Measurements from ENCODE around the gene ZBTB20. TPM values are rescaled to one million over a fixed set of nuclear protein-coding genes. Genes with fewer than 3 reads are reported as not detected.

The ZBTB20 gene
- total and polyA plus RNA-seq, 2 of the 4 experiments (the other 2 are of a cell fraction), result 0.75 to 14.7 TPM

GRCh38 chr3:114632757-114633424, 514.2 kb downstream of the ZBTB20 start:
- dilution Hi-C loops (cut with HindIII; ENCODE audit: low sequenced_read_pairs, unreplicated experiment), result no loop called here
- no peak overlapping the region for H3K4me3 ChIP-seq (ENCODE audit: insufficient read depth, low read depth, low read length)
- H3K14ac ChIP-seq (replicated peaks; ENCODE audit: low read depth, low read length), result no peak overlapping the region
- H3K9ac ChIP-seq (ENCODE audit: low read depth, low read length), result no peak overlapping the region
- H3K27ac ChIP-seq (ENCODE audit: insufficient read depth, low read length), result no peak overlapping the region
- WGBS, 2 experiments (ENCODE audit: extremely low coverage in 2 of 2, insufficient read length in 1 of 2), result no CpG with 5 or more reads among the region's 1 CpG
- no peaks in the 10 kb centered on the region for H3K9me1 ChIP-seq (ENCODE audit: insufficient read depth, low read length)
- no peak overlapping the region for H2BK15ac ChIP-seq (ENCODE audit: low read depth, low read length)
- no peak overlapping the region for H2BK20ac ChIP-seq (ENCODE audit: low read depth, low read length)
- no peak overlapping the region for H2BK5ac ChIP-seq (ENCODE audit: low read depth, low read length, poor library complexity, severe bottlenecking)
- no peak overlapping the region for H3K56ac ChIP-seq (ENCODE audit: extremely low read depth, insufficient read depth, low read length)
- no peak overlapping the region for H4K8ac ChIP-seq (ENCODE audit: low read depth in 2 of 2, low read length in 2 of 2)
- intact Hi-C loops (cut with micrococcal nuclease), result no loop called here
- H3K79me1 ChIP-seq (ENCODE audit: low read depth in 1 of 2, low read length in 2 of 2), result no peaks in the 10 kb centered on the region
- ChIA-PET CTCF (no interaction called here), POLR2A (ENCODE audit: unreplicated experiment) (no interaction called here)
- no peak overlapping the region for H2AK9ac ChIP-seq (replicated peaks; ENCODE audit: low read depth, low read length, poor library complexity)
- no peak overlapping the region for H2BK120ac ChIP-seq (ENCODE audit: low read depth, low read length)
- no peak for ATAC-seq (ENCODE audit: low read depth)
- H3K4me1 ChIP-seq (ENCODE audit: control insufficient read depth, insufficient read depth, low read length), result peaks cover 3% of the 10 kb centered on the region; the same call in 1 of the 2 replicates
- no peak overlapping the region for H4K5ac ChIP-seq (ENCODE audit: low read depth, low read length)
- H3K18ac ChIP-seq (ENCODE audit: low read depth, low read length), result no peak overlapping the region
- TF ChIP-seq CHD1 (IDR thresholded peaks at IDR 0.05; ENCODE audit: low read depth, low read length), result no peak
- no peak for TF ChIP-seq NFE2L2 (IDR thresholded peaks at IDR 0.05; ENCODE audit: low read depth, low read length)
- TF ChIP-seq FOS (IDR thresholded peaks at IDR 0.05; ENCODE audit: low read depth, low read length), result no peak
- no peak overlapping the region for H2AK5ac ChIP-seq (ENCODE audit: low read depth, low read length)
- H3K9me3 ChIP-seq (ENCODE audit: control insufficient read depth, insufficient read depth, low read length), result peaks cover 5% of the 10 kb centered on the region; the same call in 1 of the 2 replicates
- no peak overlapping the region for H3K4me2 ChIP-seq (ENCODE audit: low read depth, low read length)
- H3K23ac ChIP-seq (ENCODE audit: low read depth, low read length), result no peak overlapping the region
- no peak for DNase-seq
- BruUV-seq (replicated peaks), result no TSS peak
- no peak overlapping the region for H2AFZ ChIP-seq (replicated peaks; ENCODE audit: low read length, poor library complexity)
- in situ Hi-C loops (cut with MboI; ENCODE audit: low sequenced_read_pairs), result no loop called here
- H4K91ac ChIP-seq (ENCODE audit: insufficient read depth, low read depth, low read length), result no peak overlapping the region
- no peaks in the 10 kb centered on the region for H3K27me3 ChIP-seq (ENCODE audit: control insufficient read depth, insufficient read depth, low read length)
- no peaks in the 10 kb centered on the region for H4K20me1 ChIP-seq (ENCODE audit: insufficient read depth, low read length)
- no peak overlapping the region for H3K4ac ChIP-seq (ENCODE audit: low read depth, low read length)
- no peaks in the 10 kb centered on the region for H3K36me3 ChIP-seq (ENCODE audit: control insufficient read depth, insufficient read depth, low read length)

Data from IMR-90 (cell line).